Tibial artery (tissue), 4 donors: ENCODE data around the gene TOGARAM1.

Experiments
- DNase-seq, 2 donors: peaks; one replicate each; pipeline ENCODE4 v3.0.0-alpha.2; 2019
- H3K27ac ChIP-seq, 2 donors: fragments of 200-600 bp; sonication (generic) in 1 of 2; 1 replicate in 1 of 2; 2 replicates in 1 of 2; pipeline ENCODE4 v1.5.1; 2018 to 2019; ENCODE audit warnings: mild to moderate bottlenecking in 1 of 2
- H3K27me3 ChIP-seq, 2 donors: fragments of 200-600 bp; sonication (generic) in 1 of 2; one replicate each; pipeline versions ENCODE4 v1.5.1 to v1.6.0; 2016 to 2019
- H3K36me3 ChIP-seq, 3 donors: fragments of 200-600 bp; sonication (generic) in 2 of 3; one replicate each; pipeline ENCODE4 v1.5.1; 2016 to 2019; ENCODE audit warnings: mild to moderate bottlenecking in 2 of 3
- H3K4me1 ChIP-seq, 4 donors: fragments of 200-600 bp; sonication (generic) in 2 of 4; 1 replicate in 3 of 4; 2 replicates in 1 of 4; pipeline ENCODE4 v1.5.1; 2016 to 2019
- H3K4me3 ChIP-seq, 2 donors: fragments of 200-600 bp; sonication (generic) in 1 of 2; 1 replicate in 1 of 2; 2 replicates in 1 of 2; pipeline ENCODE4 v1.5.1; 2018 to 2019; ENCODE audit warnings: mild to moderate bottlenecking in 2 of 2
- H3K9me3 ChIP-seq, 3 donors: fragments of 200-600 bp; sonication (generic) in 1 of 3; one replicate each; pipeline ENCODE4 v1.5.1; 2016 to 2019
- intact Hi-C: fragments of 100-400 bp; cut with DNase I; formaldehyde crosslinking; loops from one replicate; pipeline ENCODE4 v1.15.0; 2023; ENCODE audit warnings: low total_unique reads
- TF ChIP-seq, protein P1 (sequence below), 2 experiments: fragments of 200-600 bp in 1 of 2; fragments of 450-650 bp in 1 of 2; IDR thresholded peaks; one replicate each; pipeline ENCODE4 v1.5.1; 2017 to 2019; ENCODE audit warnings: antibody characterized with exemption in 2 of 2, mild to moderate bottlenecking in 1 of 2, moderate library complexity in 1 of 2

Gene TOGARAM1

DNA sequence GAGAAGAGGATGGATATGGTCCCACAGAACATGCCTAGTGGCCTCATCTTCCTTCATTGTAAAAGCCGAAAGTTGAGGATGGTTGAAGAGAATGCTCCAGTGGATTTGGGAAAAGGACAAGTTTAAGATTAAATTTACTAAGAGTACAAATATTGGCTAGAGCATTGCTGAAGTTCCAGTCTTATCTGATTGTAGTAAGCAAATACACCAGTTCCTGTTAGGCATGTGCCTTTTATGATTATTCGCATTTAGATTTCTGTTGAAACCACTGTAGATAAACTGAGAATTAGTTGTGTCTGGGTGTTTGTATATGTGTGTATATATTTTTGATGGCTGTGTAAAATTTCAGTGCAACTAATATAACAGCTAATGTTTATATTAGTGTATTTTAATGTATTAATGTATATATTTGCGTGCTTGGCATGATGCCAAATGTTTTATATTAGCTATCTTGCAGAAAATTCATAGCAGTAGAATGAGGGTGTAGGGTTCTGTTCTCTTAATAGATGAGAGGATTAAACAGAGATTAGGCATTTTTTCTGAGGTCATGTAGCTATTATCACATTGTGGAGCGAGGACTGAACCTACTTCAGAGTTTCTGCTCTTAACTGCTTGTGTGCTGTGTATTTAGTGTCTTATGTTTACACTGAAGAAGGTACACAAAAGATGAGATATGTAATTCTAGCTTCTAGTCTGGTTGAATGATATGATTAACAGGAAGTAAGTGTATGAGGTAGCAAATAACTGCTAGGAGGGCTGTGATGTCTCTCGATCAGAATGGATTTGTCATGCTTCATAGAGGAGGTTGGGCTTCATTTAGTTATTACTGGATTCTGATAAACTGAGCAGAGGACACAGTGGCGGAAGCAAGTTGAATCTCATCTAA is 151.1 kb downstream of the TOGARAM1 start:
- Histone ChIP-seq H3K4me3 (no peak overlapping the region), H3K27ac (no peak overlapping the region), H3K36me3 (peaks cover 66 to 82% (median 78%) of the 10 kb centered on the region in 3 donors), H3K9me3 (no peaks in the 10 kb centered on the region), H3K4me1 (no peaks in the 10 kb centered on the region), H3K27me3 (no peaks in the 10 kb centered on the region)
- DNase-seq = no peak
- intact Hi-C loops = no loop called here
- TF ChIP-seq, protein P1, sequence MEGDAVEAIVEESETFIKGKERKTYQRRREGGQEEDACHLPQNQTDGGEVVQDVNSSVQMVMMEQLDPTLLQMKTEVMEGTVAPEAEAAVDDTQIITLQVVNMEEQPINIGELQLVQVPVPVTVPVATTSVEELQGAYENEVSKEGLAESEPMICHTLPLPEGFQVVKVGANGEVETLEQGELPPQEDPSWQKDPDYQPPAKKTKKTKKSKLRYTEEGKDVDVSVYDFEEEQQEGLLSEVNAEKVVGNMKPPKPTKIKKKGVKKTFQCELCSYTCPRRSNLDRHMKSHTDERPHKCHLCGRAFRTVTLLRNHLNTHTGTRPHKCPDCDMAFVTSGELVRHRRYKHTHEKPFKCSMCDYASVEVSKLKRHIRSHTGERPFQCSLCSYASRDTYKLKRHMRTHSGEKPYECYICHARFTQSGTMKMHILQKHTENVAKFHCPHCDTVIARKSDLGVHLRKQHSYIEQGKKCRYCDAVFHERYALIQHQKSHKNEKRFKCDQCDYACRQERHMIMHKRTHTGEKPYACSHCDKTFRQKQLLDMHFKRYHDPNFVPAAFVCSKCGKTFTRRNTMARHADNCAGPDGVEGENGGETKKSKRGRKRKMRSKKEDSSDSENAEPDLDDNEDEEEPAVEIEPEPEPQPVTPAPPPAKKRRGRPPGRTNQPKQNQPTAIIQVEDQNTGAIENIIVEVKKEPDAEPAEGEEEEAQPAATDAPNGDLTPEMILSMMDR (IDR thresholded peaks at IDR 0.05) = no peak

DNA sequence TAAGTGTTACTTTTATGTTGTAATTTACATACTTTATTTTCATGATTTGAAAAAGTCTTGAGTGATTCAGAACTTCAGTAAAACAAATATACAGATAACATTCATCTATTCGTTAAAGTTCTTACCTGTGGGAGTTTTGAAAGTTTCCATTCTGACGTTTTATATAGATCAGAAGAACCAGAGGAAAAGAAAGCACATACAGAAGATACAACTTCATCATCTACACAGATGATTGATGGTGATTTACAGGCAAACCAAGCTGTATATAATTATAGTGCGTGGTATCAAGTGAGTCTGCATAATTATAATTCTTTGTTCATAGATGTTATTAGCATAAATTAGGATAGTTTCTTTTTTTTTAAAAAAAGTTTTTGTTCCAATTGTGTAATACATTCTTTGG is 152.3 kb downstream of the TOGARAM1 start:
- H3K27me3 ChIP-seq = no peaks in the 10 kb centered on the region
- H3K4me1 ChIP-seq = no peaks in the 10 kb centered on the region
- no peak overlapping the region for H3K4me3 ChIP-seq
- TF ChIP-seq, protein P1 (IDR thresholded peaks at IDR 0.05) = no peak
- no peak for DNase-seq
- no peak overlapping the region for H3K27ac ChIP-seq
- peaks cover 66 to 84% (median 82%) of the 10 kb centered on the region in 3 donors for H3K36me3 ChIP-seq
- no peaks in the 10 kb centered on the region for H3K9me3 ChIP-seq
- intact Hi-C loops = no loop called here

DNA sequence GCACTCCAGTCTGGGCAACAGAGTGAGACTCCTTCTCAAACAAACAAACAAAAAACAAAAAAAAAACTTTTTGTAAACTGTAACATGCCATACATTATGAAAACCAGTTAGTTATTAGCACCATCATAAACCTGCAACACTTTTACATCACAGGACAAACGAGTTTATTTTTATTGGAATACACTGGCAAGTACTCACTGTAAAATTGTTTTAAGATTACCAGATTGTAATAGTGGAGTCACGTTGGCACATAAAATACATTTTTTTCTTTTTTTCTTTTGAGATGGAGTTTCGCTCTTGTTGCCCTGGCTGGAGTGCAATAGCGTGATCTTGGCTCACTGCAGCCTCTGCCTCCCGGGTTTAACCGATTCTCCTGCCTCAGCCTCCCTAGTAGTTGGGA is 156.6 kb downstream of the TOGARAM1 start:
- intact Hi-C loops = no loop called here
- H3K36me3 ChIP-seq = peaks cover 65 to 98% (median 88%) of the 10 kb centered on the region in 3 donors
- no peak for DNase-seq
- H3K4me3 ChIP-seq = no peak overlapping the region
- TF ChIP-seq, protein P1 (IDR thresholded peaks at IDR 0.05) = no peak
- no peaks in the 10 kb centered on the region for H3K4me1 ChIP-seq
- H3K27me3 ChIP-seq = no peaks in the 10 kb centered on the region
- H3K27ac ChIP-seq = no peak overlapping the region
- H3K9me3 ChIP-seq = no peaks in the 10 kb centered on the region

DNA sequence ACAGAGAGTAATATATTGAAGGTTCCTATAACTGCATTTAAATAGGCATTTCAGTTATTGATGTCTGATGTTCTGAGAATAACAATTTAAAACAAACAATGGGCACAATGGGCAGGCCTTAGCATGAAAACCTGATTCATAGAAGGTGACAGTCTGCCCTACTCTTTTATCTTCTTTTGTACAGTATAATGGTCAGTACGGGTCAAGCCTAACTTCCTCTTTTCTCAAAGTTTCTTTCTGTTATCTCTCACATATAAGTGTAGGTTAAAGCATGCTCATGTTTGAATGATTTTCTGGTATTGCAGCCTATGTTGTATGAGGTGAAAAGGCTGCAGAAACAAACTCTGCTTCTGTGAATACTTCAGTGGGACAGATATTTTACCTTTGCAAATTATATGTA is 158.1 kb downstream of the TOGARAM1 start:
- Histone ChIP-seq H3K9me3 (no peaks in the 10 kb centered on the region), H3K4me3 (no peak overlapping the region), H3K27ac (no peak overlapping the region), H3K4me1 (no peaks in the 10 kb centered on the region), H3K36me3 (peaks cover 58 to 94% (median 86%) of the 10 kb centered on the region in 3 donors), H3K27me3 (no peaks in the 10 kb centered on the region)
- no peak for DNase-seq
- TF ChIP-seq, protein P1 (IDR thresholded peaks at IDR 0.05) = no peak
- intact Hi-C loops = no loop called here

DNA sequence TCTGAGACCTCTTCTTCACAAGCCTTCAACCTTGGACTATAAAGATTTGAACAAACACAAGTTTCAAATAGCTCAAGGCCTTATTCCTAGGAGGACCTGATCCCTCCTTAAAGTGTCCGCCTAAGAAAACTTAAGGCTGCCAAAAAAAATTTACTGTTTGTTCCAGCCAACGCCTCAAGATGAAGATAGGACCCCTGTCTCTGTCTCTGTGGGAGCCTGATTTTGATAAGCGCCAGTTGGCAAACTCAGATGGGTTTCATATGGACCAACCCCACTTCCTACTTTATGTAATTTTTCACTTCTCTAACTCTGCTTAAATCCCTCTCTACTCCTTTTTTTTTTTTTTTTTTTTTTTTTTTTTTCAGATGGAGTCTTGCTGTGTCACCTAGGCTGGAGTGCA is 161.3 kb downstream of the TOGARAM1 start:
- peaks cover 41 to 85% (median 57%) of the 10 kb centered on the region in 3 donors for H3K36me3 ChIP-seq
- intact Hi-C loops = no loop called here
- TF ChIP-seq, protein P1 (IDR thresholded peaks at IDR 0.05) = no peak
- no peaks in the 10 kb centered on the region for H3K4me1 ChIP-seq
- no peaks in the 10 kb centered on the region for H3K27me3 ChIP-seq
- H3K9me3 ChIP-seq = no peaks in the 10 kb centered on the region
- H3K27ac ChIP-seq = no peak overlapping the region
- no peak overlapping the region for H3K4me3 ChIP-seq
- DNase-seq = no peak
